ENCODE data around the gene PPDPF.
A peak's percentile ranks its signal among the peaks of the same experiment; 100 is the strongest.

The PPDPF gene

GRCh38 chr20:63522981-63523611 is 2.5 kb downstream of the PPDPF start:
- DNase-seq = no peak

- no peak for DNase-seq
Measured at GRCh38 chr20:63525185-63525584, 4.6 kb downstream of the PPDPF start.

- DNase-seq = no peak
Measured at GRCh38 chr20:63525971-63526370, 5.4 kb downstream of the PPDPF start.

GRCh38 chr20:63527184-63527583 is 6.6 kb downstream of the PPDPF start:
- no peak for DNase-seq

- DNase-seq = no peak
Measured at GRCh38 chr20:63529180-63529860, 8.8 kb downstream of the PPDPF start.

- no peak for DNase-seq
Measured at GRCh38 chr20:63529861-63530787, 9.6 kb downstream of the PPDPF start.

GRCh38 chr20:63530788-63531160 is 10.2 kb downstream of the PPDPF start:
- DNase-seq = no peak

GRCh38 chr20:63531686-63532448 is 11.3 kb downstream of the PPDPF start:
- DNase-seq = no peak

- no peak for DNase-seq
Measured at GRCh38 chr20:63532449-63532971, 11.9 kb downstream of the PPDPF start.

- DNase-seq = no peak
Measured at GRCh38 chr20:63533388-63533787, 12.8 kb downstream of the PPDPF start.

- no peak for DNase-seq
Measured at GRCh38 chr20:63533871-63534393, 13.4 kb downstream of the PPDPF start.

- no peak for DNase-seq
Measured at GRCh38 chr20:63534427-63534830, 13.9 kb downstream of the PPDPF start.

- no peak for DNase-seq
Measured at GRCh38 chr20:63534831-63535651, 14.5 kb downstream of the PPDPF start.

- peak; percentile 44 for DNase-seq
Measured at GRCh38 chr20:63536241-63536977, 15.8 kb downstream of the PPDPF start.

GRCh38 chr20:63536997-63537524 is 16.5 kb downstream of the PPDPF start, which contains the start of gene PTK6:
Gene PTK6 (minus strand): TSS chr20:63537376. CDS start chr20:63537314, 62 bp downstream.
- DNase-seq = no peak

GRCh38 chr20:63537525-63538203 is 17.1 kb downstream of the PPDPF start:
- DNase-seq = peak; percentile 97

GRCh38 chr20:63538204-63539091 is 17.9 kb downstream of the PPDPF start:
- DNase-seq = peak; percentile 64

- no peak for DNase-seq
Measured at GRCh38 chr20:63539092-63539430, 18.5 kb downstream of the PPDPF start.
